GM23248 (cell line): ENCODE results near the gene SLC35G3. TPM values are rescaled to one million over a fixed set of nuclear protein-coding genes. Genes with fewer than 3 reads are reported as not detected.

Source experiments
- DNase-seq: peaks from one replicate; pipeline ENCODE4 v3.0.0-alpha.2; 2015
- H2AFZ ChIP-seq: fragments of 200-600 bp; sonication (generic); 2 replicates; pipeline ENCODE4 v1.6.1; 2016; ENCODE audit warnings: antibody characterized with exemption
- H3F3A ChIP-seq: fragments of 200-600 bp; sonication (generic); 2 replicates; pipeline ENCODE4 v1.6.1; 2016; ENCODE audit warnings: mild to moderate bottlenecking, antibody characterized with exemption, mixed run types; ENCODE audit not compliant: insufficient read depth
- H3K27ac ChIP-seq: fragments of 200-600 bp; sonication (generic); 2 replicates; pipeline ENCODE4 v1.5.1; 2016; ENCODE audit warnings: mild to moderate bottlenecking
- H3K27me3 ChIP-seq: fragments of 200-600 bp; sonication (generic); replicated peaks from 2 replicates; pipeline ENCODE4 v1.6.1; 2016; ENCODE audit warnings: mild to moderate bottlenecking; ENCODE audit not compliant: insufficient read depth
- H3K36me3 ChIP-seq: fragments of 200-600 bp; sonication (generic); 2 replicates; pipeline ENCODE4 v1.6.1; 2016; ENCODE audit warnings: low read depth, mild to moderate bottlenecking
- H3K4me1 ChIP-seq: fragments of 200-600 bp; sonication (generic); 2 replicates; pipeline ENCODE4 v1.6.1; 2016; ENCODE audit warnings: mild to moderate bottlenecking; ENCODE audit not compliant: insufficient read depth
- H3K4me2 ChIP-seq: fragments of 200-600 bp; sonication (generic); one replicate; pipeline ENCODE4 v1.6.1; 2016; ENCODE audit warnings: mild to moderate bottlenecking; ENCODE audit not compliant: unreplicated experiment
- H3K4me3 ChIP-seq: fragments of 200-600 bp; sonication (generic); 2 replicates; pipeline ENCODE4 v1.5.1; 2016; ENCODE audit warnings: mild to moderate bottlenecking
- H3K79me2 ChIP-seq: fragments of 200-600 bp; sonication (generic); 2 replicates; pipeline ENCODE4 v1.6.1; 2016; ENCODE audit warnings: mild to moderate bottlenecking; ENCODE audit not compliant: insufficient read depth
- H3K9ac ChIP-seq: fragments of 200-600 bp; sonication (generic); 2 replicates; pipeline ENCODE4 v1.6.1; 2016; ENCODE audit warnings: mild to moderate bottlenecking
- H3K9me2 ChIP-seq: fragments of 200-600 bp; sonication (generic); 2 replicates; pipeline ENCODE4 v1.6.1; 2016; ENCODE audit warnings: mixed run types, mild to moderate bottlenecking, moderate library complexity; ENCODE audit not compliant: insufficient read depth
- H3K9me3 ChIP-seq: fragments of 200-600 bp; sonication (generic); one replicate; pipeline ENCODE4 v1.6.1; 2017; ENCODE audit warnings: low read depth
- H4K20me1 ChIP-seq: fragments of 200-600 bp; sonication (generic); 2 replicates; pipeline ENCODE4 v1.6.0; 2016; ENCODE audit not compliant: insufficient read depth
- EZH2 ChIP-seq: fragments of 200-600 bp; sonication (generic); IDR thresholded peaks from 2 replicates; pipeline ENCODE4 v1.6.1; 2018; ENCODE audit warnings: antibody characterized with exemption, mild to moderate bottlenecking; ENCODE audit not compliant: insufficient read depth, poor library complexity, severe bottlenecking
- EZH2phosphoT487 ChIP-seq: fragments of 200-600 bp; sonication (generic); IDR thresholded peaks from 2 replicates; pipeline ENCODE4 v1.6.1; 2018; ENCODE audit warnings: antibody characterized with exemption, moderate library complexity, mild to moderate bottlenecking, low read depth; ENCODE audit not compliant: insufficient read depth
- WGBS, 2 experiments: methylation state at CpG; one replicate each; pipeline ENCODE4 v1.1.6; 2015 to 2017; ENCODE audit warnings: low lambda C conversion rate in 2 of 2, low coverage in 1 of 2; ENCODE audit errors: missing lambda C conversion rate in 2 of 2; 5-methylcytosine and 5-hydroxymethylcytosine counted together
- in situ Hi-C: fragments of 300-500 bp; cut with MboI; formaldehyde crosslinking; loops from 2 replicates; pipeline ENCODE4 v1.15.0; 2020
- polyA plus RNA-seq: library from polyadenylated mRNA; unstranded; fragments of >200 nt; fragmentation: Nextera tagmentation; extraction: Ambion mirVana; gene quantifications from 2 replicates; pipeline ENCODE4 v1.2.1, GENCODE V29; 2016
- total RNA-seq: library from RNA; depleted of rRNA; stranded (reverse); fragments of >200 nt; shearing (Covaris generic); gene quantifications from 2 replicates; pipeline ENCODE4 v1.2.3, GENCODE V29; 2014

The SLC35G3 gene
- total and polyA plus RNA-seq, 2 experiments from 2014 or later = not detected

DNA sequence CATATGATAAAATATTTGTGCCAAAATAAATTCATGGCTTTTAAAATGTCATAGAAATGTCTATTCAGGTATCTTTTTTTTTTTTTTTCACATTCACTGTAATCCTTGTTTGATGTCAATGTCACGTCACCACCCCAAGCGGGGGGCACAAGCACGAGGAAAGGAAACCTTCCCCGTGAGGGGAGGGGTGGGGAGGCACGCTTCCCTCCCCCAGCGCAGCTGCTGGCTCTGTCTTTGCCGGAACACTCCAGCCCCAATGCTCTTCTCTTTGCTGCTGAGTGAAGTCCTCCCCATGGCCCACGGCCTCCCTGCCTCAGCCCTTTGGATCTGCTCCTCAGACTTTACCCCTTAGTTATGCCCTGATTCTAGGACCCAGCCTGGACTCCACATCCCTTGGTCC, 1.5 kb downstream of the SLC35G3 start:
- in situ Hi-C loops = no loop called here
- Histone ChIP-seq H2AFZ (no peak overlapping the region), H3K36me3 (no peaks in the 10 kb centered on the region), H3K4me1 (no peaks in the 10 kb centered on the region), H3K4me3 (no peak overlapping the region), H3K27me3 (0 out of 2 replicates have a peak, but pooled peaks cover 7% of the 10 kb centered on the region), H3K79me2 (no peaks in the 10 kb centered on the region), H3K4me2 (no peak overlapping the region), H3K9ac (no peak overlapping the region), H3F3A (no peaks in the 10 kb centered on the region), H3K9me2 (no peaks in the 10 kb centered on the region), H3K9me3 (no peaks in the 10 kb centered on the region), H4K20me1 (no peaks in the 10 kb centered on the region), H3K27ac (no peak overlapping the region)
- 3 to 5% methylated on average over 8 of the region's 8 CpGs for WGBS, 2 experiments
- DNase-seq = no peak
- TF ChIP-seq EZH2 (no peak), EZH2phosphoT487 (no peak)

DNA sequence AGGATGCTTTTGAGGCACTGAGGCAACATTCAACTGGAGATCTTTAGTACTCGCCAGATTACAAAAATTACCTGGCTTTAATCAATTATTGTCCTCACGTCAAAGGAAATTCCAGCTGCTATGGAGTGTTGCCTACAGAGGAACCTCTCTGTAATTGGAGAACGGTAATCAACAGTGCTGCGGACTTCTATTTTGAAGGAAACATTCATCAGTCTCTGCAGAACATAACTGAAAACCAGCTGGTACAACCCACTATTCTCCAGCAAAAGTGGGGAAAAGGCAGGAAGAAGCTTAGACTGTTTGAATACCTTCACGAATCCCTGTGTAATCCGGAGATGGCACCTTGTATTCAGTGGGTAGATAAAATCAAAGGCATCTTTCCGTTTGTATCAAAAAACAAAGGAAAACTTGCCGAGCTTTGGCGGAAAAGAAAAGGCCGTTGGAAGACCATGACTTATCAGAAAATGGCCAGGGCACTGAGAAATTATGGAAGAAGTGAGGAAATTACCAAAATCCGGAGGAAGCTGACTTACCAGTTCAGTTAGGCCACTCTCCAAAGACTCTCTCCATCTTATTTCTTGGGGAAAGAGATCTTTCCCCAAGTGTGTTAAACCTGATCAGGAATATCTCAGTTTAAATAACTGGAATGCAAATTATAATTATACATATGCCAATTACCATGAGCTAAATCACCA, 3.0 kb downstream of the SLC35G3 start:
- no peaks in the 10 kb centered on the region for H3K36me3 ChIP-seq
- H3K4me2 ChIP-seq = no peak overlapping the region
- no peak for TF ChIP-seq EZH2phosphoT487
- TF ChIP-seq EZH2 = no peak
- 36 to 41% methylated on average over 11 of the region's 11 CpGs for WGBS, 2 experiments
- DNase-seq = no peak
- in situ Hi-C loops = no loop called here
- no peak overlapping the region for H3K27ac ChIP-seq
- H2AFZ ChIP-seq = no peak overlapping the region
- no peaks in the 10 kb centered on the region for H3K79me2 ChIP-seq
- H3K4me1 ChIP-seq = no peaks in the 10 kb centered on the region
- 0 out of 2 replicates have a peak, but pooled peaks cover 7% of the 10 kb centered on the region for H3K27me3 ChIP-seq
- no peaks in the 10 kb centered on the region for H3F3A ChIP-seq
- no peaks in the 10 kb centered on the region for H4K20me1 ChIP-seq
- H3K9me2 ChIP-seq = no peaks in the 10 kb centered on the region
- H3K9me3 ChIP-seq = no peaks in the 10 kb centered on the region
- no peak overlapping the region for H3K9ac ChIP-seq
- no peak overlapping the region for H3K4me3 ChIP-seq

DNA sequence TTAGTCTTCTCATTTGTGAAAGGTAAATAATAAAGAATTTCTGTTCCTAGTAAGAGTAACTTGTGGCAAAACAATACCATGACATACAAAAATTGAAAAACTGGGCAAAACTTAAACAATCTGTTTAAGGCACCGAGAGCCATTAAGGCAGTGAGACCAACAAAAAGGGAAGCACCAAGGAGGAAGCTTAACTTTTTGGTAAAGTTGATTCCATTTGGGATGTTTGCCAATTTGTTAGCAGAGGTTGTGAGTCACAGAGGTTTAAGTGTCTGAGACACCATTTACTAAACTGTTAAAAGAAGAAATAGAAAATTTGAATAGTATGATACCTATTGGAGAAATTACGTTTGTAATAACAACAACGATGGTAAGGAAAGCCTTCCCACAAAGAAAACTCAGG, 4.9 kb downstream of the SLC35G3 start:
- no peaks in the 10 kb centered on the region for H3F3A ChIP-seq
- H3K36me3 ChIP-seq = no peaks in the 10 kb centered on the region
- peak; percentile 49 for DNase-seq
- no peaks in the 10 kb centered on the region for H3K9me2 ChIP-seq
- no peaks in the 10 kb centered on the region for H3K9me3 ChIP-seq
- H3K9ac ChIP-seq = no peak overlapping the region
- H4K20me1 ChIP-seq = no peaks in the 10 kb centered on the region
- H3K27me3 ChIP-seq = 0 out of 2 replicates have a peak, but pooled peaks cover 7% of the 10 kb centered on the region
- in situ Hi-C loops = no loop called here
- H3K27ac ChIP-seq = no peak overlapping the region
- 74 to 81% methylated on average over 3 of the region's 3 CpGs for WGBS, 2 experiments
- H3K4me1 ChIP-seq = no peaks in the 10 kb centered on the region
- H3K4me2 ChIP-seq = no peak overlapping the region
- H2AFZ ChIP-seq = no peak overlapping the region
- H3K4me3 ChIP-seq = no peak overlapping the region
- TF ChIP-seq EZH2phosphoT487 = no peak
- TF ChIP-seq EZH2 = no peak
- H3K79me2 ChIP-seq = no peaks in the 10 kb centered on the region

DNA sequence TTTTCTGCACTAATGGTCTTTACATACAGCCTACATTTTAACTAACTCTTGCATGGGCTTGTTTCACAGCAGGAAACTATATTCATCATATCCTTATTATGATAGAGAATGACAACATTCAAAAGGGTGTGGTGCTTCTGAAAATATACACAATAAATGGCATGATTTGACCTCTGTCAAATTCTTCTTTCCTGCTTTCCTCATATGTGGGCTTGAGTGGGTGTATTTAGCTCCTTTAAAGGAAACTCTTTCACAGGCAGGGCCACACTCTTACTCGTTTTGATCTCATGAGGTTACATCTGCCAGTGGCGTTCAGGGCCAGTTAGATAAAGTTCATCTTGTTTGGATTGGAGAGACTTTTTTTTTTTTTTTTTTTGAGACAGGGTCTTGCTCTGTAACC, 6.1 kb downstream of the SLC35G3 start:
- Histone ChIP-seq H3K79me2 (no peaks in the 10 kb centered on the region), H4K20me1 (no peaks in the 10 kb centered on the region), H3K9me3 (no peaks in the 10 kb centered on the region), H3K9me2 (no peaks in the 10 kb centered on the region), H2AFZ (no peak overlapping the region), H3K4me3 (no peak overlapping the region), H3K36me3 (no peaks in the 10 kb centered on the region), H3K27me3 (peaks cover 7% of the 10 kb centered on the region; the same call in 1 of the 2 replicates), H3K9ac (no peak overlapping the region), H3K4me2 (no peak overlapping the region), H3K27ac (no peak overlapping the region), H3F3A (no peaks in the 10 kb centered on the region), H3K4me1 (no peaks in the 10 kb centered on the region)
- TF ChIP-seq EZH2phosphoT487 = no peak
- no peak for TF ChIP-seq EZH2
- 32 to 39% methylated on average over 2 of the region's 2 CpGs for WGBS, 2 experiments
- DNase-seq = no peak
- in situ Hi-C loops = no loop called here

DNA sequence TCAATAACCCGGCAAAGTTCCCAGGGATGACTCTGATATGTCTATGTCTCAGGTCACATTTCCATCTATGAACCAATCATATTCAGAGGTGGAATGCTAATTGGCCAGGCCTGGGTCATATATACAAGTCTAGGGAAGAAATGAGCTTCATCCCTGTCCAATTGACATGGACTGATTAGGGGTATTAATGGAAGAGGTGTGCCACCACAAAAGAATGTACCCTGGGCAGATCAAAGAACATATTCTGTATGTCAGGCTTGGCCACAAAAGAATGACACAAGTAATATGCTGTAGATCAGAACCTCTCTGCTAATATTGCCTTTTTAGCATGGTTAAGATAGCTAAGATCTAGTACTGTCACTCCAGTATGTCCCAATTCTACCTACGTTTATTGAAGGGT, 6.7 kb downstream of the SLC35G3 start:
- no peak for DNase-seq
- no peaks in the 10 kb centered on the region for H4K20me1 ChIP-seq
- no peaks in the 10 kb centered on the region for H3K4me1 ChIP-seq
- H3K4me2 ChIP-seq = no peak overlapping the region
- H3K9me2 ChIP-seq = no peaks in the 10 kb centered on the region
- no peak overlapping the region for H2AFZ ChIP-seq
- TF ChIP-seq EZH2phosphoT487 (no peak), EZH2 (no peak)
- in situ Hi-C loops = no loop called here
- H3K27ac ChIP-seq = no peak overlapping the region
- H3K36me3 ChIP-seq = no peaks in the 10 kb centered on the region
- no peak overlapping the region for H3K9ac ChIP-seq
- WGBS, 2 experiments = 86 to 91% methylated on average over 2 of the region's 2 CpGs
- H3K27me3 ChIP-seq = peaks cover 6% of the 10 kb centered on the region; the same call in 1 of the 2 replicates
- H3K9me3 ChIP-seq = no peaks in the 10 kb centered on the region
- H3K4me3 ChIP-seq = no peak overlapping the region
- H3F3A ChIP-seq = no peaks in the 10 kb centered on the region
- no peaks in the 10 kb centered on the region for H3K79me2 ChIP-seq
